NCI-H2196 (cell line): Measurements from ENCODE around the gene MYL10.

ENCODE experiments used
- DNase-seq: peaks from one replicate; lab custom pipeline; 2025; ENCODE audit not compliant: unreplicated experiment; lab: John Stamatoyannopoulos, UW

The MYL10 gene

GRCh38 chr7:101575721-101576120 is 53.4 kb downstream of the MYL10 start:
- no peak for DNase-seq

- no peak for DNase-seq
Observed at GRCh38 chr7:101575168-101575567, 53.9 kb downstream of the MYL10 start.

DNA sequence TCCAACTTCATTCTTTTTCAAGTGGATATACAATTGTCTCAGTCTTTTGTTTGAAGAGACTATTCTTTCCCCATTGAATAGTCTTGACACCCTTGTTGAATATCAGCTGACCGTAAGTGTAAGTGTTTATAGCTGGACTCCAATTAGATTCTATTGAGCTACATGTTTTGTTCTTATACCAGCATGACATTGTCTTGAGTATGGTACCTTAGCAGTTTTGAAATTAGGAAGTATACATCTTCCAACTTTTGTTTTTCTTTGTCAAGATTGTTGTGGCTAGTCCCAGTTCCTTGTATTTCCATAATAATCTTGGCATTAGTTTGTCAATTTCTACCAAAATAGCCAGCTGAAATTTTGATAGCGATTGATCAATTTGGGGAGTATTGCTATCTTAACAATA is 56.9 kb downstream of the MYL10 start:
- no peak for DNase-seq

GRCh38 chr7:101567230-101567629 is 61.9 kb downstream of the MYL10 start:
- DNase-seq = peak; percentile 64

- no peak for DNase-seq
Observed at GRCh38 chr7:101565601-101566209, 63.4 kb downstream of the MYL10 start.

DNA sequence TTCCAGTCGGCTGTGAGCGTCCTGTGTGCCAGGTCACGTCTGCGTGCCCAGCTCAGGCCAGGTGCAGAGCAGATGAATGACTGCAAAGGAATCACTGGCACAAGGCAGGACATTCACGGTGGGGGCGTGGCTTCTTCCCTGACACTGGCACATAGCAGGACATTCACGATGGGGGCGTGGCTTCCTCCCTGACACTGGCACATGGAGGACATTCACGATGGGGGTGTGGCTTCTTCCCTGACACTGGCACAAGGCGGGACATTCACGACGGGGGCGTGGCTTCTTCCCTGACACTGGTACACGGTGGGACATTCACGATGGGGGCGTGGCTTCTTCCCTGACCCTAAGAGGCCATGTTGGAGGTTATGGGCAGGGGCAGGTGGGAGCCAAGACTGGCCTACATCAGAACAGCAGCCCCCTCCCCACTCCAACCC is 64.3 kb downstream of the MYL10 start:
- peak; percentile 19 for DNase-seq

- DNase-seq = no peak
Observed at GRCh38 chr7:101563943-101564777, 64.9 kb downstream of the MYL10 start.
